IMR-90 (cell line): Measurements from ENCODE around the gene PACS1. TPM values are rescaled to one million over a fixed set of nuclear protein-coding genes. Genes with fewer than 3 reads are reported as not detected.

Experiments used
- ATAC-seq: fragments of 200-7000 bp; cut with Tn5 transposase; 2 replicates; pipeline ENCODE4 v1.9.1; 2020; ENCODE audit warnings: low read depth, mild to moderate bottlenecking, moderate library complexity
- BruUV-seq: library from RNA; stranded (reverse); fragments of 400-500 nt; replicated peaks from 2 replicates; lab custom pipeline; 2021; lab: Mats Ljungman, UMichigan
- CTCF ChIA-PET: fragments of 300-600 bp; formaldehyde crosslinking; extraction: SDS; loops from one replicate; lab custom pipeline; 2021; ENCODE audit warnings: antibody characterized with exemption; lab: Yijun Ruan, JAX
- POLR2A ChIA-PET: fragments of 300-600 bp; sonication (Branson Sonifier 250); formaldehyde crosslinking; loops from one replicate; lab custom pipeline; 2022; ENCODE audit warnings: antibody characterized with exemption; ENCODE audit not compliant: unreplicated experiment; lab: Charles Lee
- DNase-seq: peaks from one replicate; pipeline ENCODE4 v3.0.0; 2013
- H2AFZ ChIP-seq: replicated peaks from 2 replicates; pipeline ENCODE3; 2013; ENCODE audit warnings: low read length, mild to moderate bottlenecking; ENCODE audit not compliant: poor library complexity
- H2AK5ac ChIP-seq: 2 replicates; pipeline ENCODE4 v1.6.1; 2013; ENCODE audit warnings: low read depth, low read length, inconsistent platforms
- H2AK9ac ChIP-seq: replicated peaks from 2 replicates; pipeline ENCODE3; 2013; ENCODE audit warnings: mild to moderate bottlenecking, low read depth, low read length, moderate library complexity; ENCODE audit not compliant: poor library complexity
- H2BK120ac ChIP-seq: 2 replicates; pipeline ENCODE4 v1.6.1; 2013; ENCODE audit warnings: low read depth, low read length, inconsistent platforms
- H2BK15ac ChIP-seq: 3 replicates; pipeline ENCODE4 v1.6.1; 2013; ENCODE audit warnings: low read depth, low read length, inconsistent platforms
- H2BK20ac ChIP-seq: 2 replicates; pipeline ENCODE4 v1.6.1; 2013; ENCODE audit warnings: low read depth, mild to moderate bottlenecking, inconsistent platforms, low read length, moderate library complexity
- H2BK5ac ChIP-seq: 2 replicates; pipeline ENCODE4 v1.6.1; 2013; ENCODE audit warnings: mild to moderate bottlenecking, low read depth, low read length, inconsistent platforms; ENCODE audit not compliant: poor library complexity, severe bottlenecking
- H3K14ac ChIP-seq: replicated peaks from 2 replicates; pipeline ENCODE4 v1.6.1; 2013; ENCODE audit warnings: low read depth, low read length, inconsistent platforms
- H3K18ac ChIP-seq: 2 replicates; pipeline ENCODE4 v1.6.1; 2013; ENCODE audit warnings: low read depth, low read length, control low read depth
- H3K23ac ChIP-seq: 2 replicates; pipeline ENCODE4 v1.6.1; 2013; ENCODE audit warnings: low read depth, low read length, inconsistent platforms
- H3K27ac ChIP-seq: 2 replicates; pipeline ENCODE4 v1.5.1; 2013; ENCODE audit warnings: mild to moderate bottlenecking, control low read depth, low read length; ENCODE audit not compliant: insufficient read depth
- H3K27me3 ChIP-seq: 2 replicates; pipeline ENCODE4 v1.6.1; 2013; ENCODE audit warnings: low read length; ENCODE audit not compliant: control insufficient read depth, insufficient read depth
- H3K36me3 ChIP-seq: 2 replicates; pipeline ENCODE4 v1.6.1; 2013; ENCODE audit warnings: low read length, mixed read lengths; ENCODE audit not compliant: control insufficient read depth, insufficient read depth
- H3K4ac ChIP-seq: 2 replicates; pipeline ENCODE4 v1.6.1; 2013; ENCODE audit warnings: low read depth, low read length, inconsistent platforms
- H3K4me1 ChIP-seq: 2 replicates; pipeline ENCODE4 v1.6.1; 2013; ENCODE audit warnings: low read length, mixed read lengths; ENCODE audit not compliant: control insufficient read depth, insufficient read depth
- H3K4me2 ChIP-seq: 2 replicates; pipeline ENCODE4 v1.6.1; 2013; ENCODE audit warnings: low read depth, mild to moderate bottlenecking, control low read depth, low read length, moderate library complexity
- H3K4me3 ChIP-seq: 2 replicates; pipeline ENCODE4 v1.5.1; 2013; ENCODE audit warnings: low read depth, mild to moderate bottlenecking, control low read depth, low read length, moderate library complexity; ENCODE audit not compliant: insufficient read depth
- H3K56ac ChIP-seq: 2 replicates; pipeline ENCODE4 v1.6.1; 2013; ENCODE audit warnings: low read length, inconsistent platforms; ENCODE audit not compliant: insufficient read depth; ENCODE audit errors: extremely low read depth
- H3K79me1 ChIP-seq, 2 experiments: 2 replicates each; pipeline ENCODE4 v1.6.1; 2013; ENCODE audit warnings: low read length in 2 of 2, inconsistent platforms in 1 of 2, low read depth in 1 of 2
- H3K9ac ChIP-seq: 2 replicates; pipeline ENCODE4 v1.6.1; 2013; ENCODE audit warnings: low read depth, low read length, control low read depth
- H3K9me1 ChIP-seq: 2 replicates; pipeline ENCODE4 v1.6.1; 2013; ENCODE audit warnings: low read length, inconsistent platforms; ENCODE audit not compliant: insufficient read depth
- H3K9me3 ChIP-seq: 2 replicates; pipeline ENCODE4 v1.6.1; 2013; ENCODE audit warnings: low read length; ENCODE audit not compliant: control insufficient read depth, insufficient read depth
- H4K20me1 ChIP-seq: 2 replicates; pipeline ENCODE4 v1.6.1; 2013; ENCODE audit warnings: low read length, inconsistent platforms; ENCODE audit not compliant: insufficient read depth
- H4K5ac ChIP-seq: 2 replicates; pipeline ENCODE4 v1.6.1; 2013; ENCODE audit warnings: mild to moderate bottlenecking, low read depth, low read length, control low read depth
- H4K8ac ChIP-seq, 2 experiments: 2 replicates each; pipeline ENCODE4 v1.6.1; 2013; ENCODE audit warnings: low read depth in 2 of 2, low read length in 2 of 2, control low read depth in 1 of 2, inconsistent platforms in 1 of 2
- H4K91ac ChIP-seq: 2 replicates; pipeline ENCODE4 v1.6.1; 2013; ENCODE audit warnings: low read depth, low read length, inconsistent platforms; ENCODE audit not compliant: insufficient read depth
- FOS ChIP-seq: fragments of 150-350 bp; IDR thresholded peaks from 2 replicates; pipeline ENCODE4 v1.6.1; 2016; ENCODE audit warnings: low read depth, low read length
- MXI1 ChIP-seq: IDR thresholded peaks from 2 replicates; pipeline ENCODE4 v1.6.1; 2012; ENCODE audit warnings: low read depth, mild to moderate bottlenecking, low read length, moderate library complexity, borderline replicate concordance
- RAD21 ChIP-seq: IDR thresholded peaks from 2 replicates; pipeline ENCODE4 v1.6.1; 2012; ENCODE audit warnings: low read length, improper control_type of control experiment
- RCOR1 ChIP-seq: IDR thresholded peaks from 2 replicates; pipeline ENCODE4 v1.6.1; 2012; ENCODE audit warnings: mild to moderate bottlenecking, low read length, improper control_type of control experiment; ENCODE audit not compliant: insufficient replicate concordance
- WGBS, 2 experiments: methylation state at CpG; one replicate each; pipeline versions ENCODE4 v1.1.5 to v1.1.7; 2013; ENCODE audit warnings: missing lambda C conversion rate in 2 of 2; ENCODE audit not compliant: insufficient read length in 1 of 2; ENCODE audit errors: extremely low coverage in 2 of 2; 5-methylcytosine and 5-hydroxymethylcytosine counted together
- dilution Hi-C: fragments of 300-500 bp; cut with HindIII; formaldehyde crosslinking; loops from one replicate; pipeline ENCODE4 v1.14.3; 2018; ENCODE audit warnings: low sequenced_read_pairs; ENCODE audit not compliant: unreplicated experiment
- in situ Hi-C: fragments of 300-500 bp; cut with MboI; formaldehyde crosslinking; loops from 3 replicates; pipeline ENCODE4 v1.14.3; 2019; ENCODE audit warnings: low sequenced_read_pairs, inconsistent platforms, mixed read lengths
- intact Hi-C: fragments of 100-400 bp; cut with micrococcal nuclease; formaldehyde crosslinking; loops from 2 replicates; pipeline ENCODE4 v1.10.0; 2022
- polyA plus RNA-seq, 3 experiments: library from polyadenylated mRNA; depleted of rRNA; stranded (reverse); fragments of >200 nt; gene quantifications; 2 replicates each; pipeline ENCODE4 v1.2.3, GENCODE V29; 2012; ENCODE audit warnings: low replicate concordance in 1 of 3
- total RNA-seq: library from RNA; depleted of rRNA; stranded (reverse); fragments of >200 nt; gene quantifications from 2 replicates; pipeline ENCODE4 v1.2.3, GENCODE V29; 2012

PACS1 gene
- total and polyA plus RNA-seq, 2 of the 4 experiments (the other 2 are of a cell fraction), result 7.3 to 32.0 TPM

DNA sequence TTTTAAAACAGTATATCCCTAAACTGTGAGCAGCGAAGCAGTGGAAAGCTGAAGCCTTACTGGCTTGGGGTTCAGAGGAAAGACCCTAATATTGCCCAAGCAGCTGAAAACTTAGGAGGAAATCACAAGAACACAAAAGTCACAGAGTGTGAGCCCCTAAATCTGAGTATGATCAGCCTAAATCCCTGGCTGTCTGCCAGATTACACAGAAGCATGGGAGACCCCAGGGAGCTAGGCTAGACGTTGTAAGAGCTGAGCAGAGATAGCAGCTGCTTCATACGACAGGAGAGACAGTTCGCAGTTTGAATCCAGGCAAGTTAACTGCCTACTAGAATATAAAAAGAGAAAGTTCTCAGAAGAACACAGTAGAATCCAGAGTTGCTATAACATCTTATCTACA lies 81.2 kb downstream of the PACS1 start:
- no peak overlapping the region for H3K4me3 ChIP-seq
- H3K9me3 ChIP-seq, result peaks cover 3% of the 10 kb centered on the region
- no peak overlapping the region for H3K4me2 ChIP-seq
- WGBS, 2 experiments, result 100% methylated on average over 1 of the region's 4 CpGs; no CpG with 5 or more reads in 1 of the 2 experiments
- dilution Hi-C loops (no loop called here), intact Hi-C loops (no loop called here), in situ Hi-C loops (no loop called here)
- H3K4me1 ChIP-seq, result no peaks in the 10 kb centered on the region; the same call in 1 of the 2 replicates
- POLR2A ChIA-PET, result no interaction called here
- no peaks in the 10 kb centered on the region for H3K27me3 ChIP-seq
- H3K23ac ChIP-seq, result no peak overlapping the region
- no peak overlapping the region for H3K18ac ChIP-seq
- ATAC-seq (no peak), DNase-seq (no peak)
- no peaks in the 10 kb centered on the region for H4K20me1 ChIP-seq
- H3K9ac ChIP-seq, result no peak overlapping the region
- H2BK120ac ChIP-seq, result no peak overlapping the region
- H2BK5ac ChIP-seq, result no peak overlapping the region
- no peaks in the 10 kb centered on the region for H3K9me1 ChIP-seq
- CTCF ChIA-PET, result no interaction called here
- H2AK9ac ChIP-seq, result no peak overlapping the region
- no peak overlapping the region for H3K14ac ChIP-seq
- no peak for TF ChIP-seq RAD21
- TF ChIP-seq MXI1, result no peak
- no peak for TF ChIP-seq RCOR1
- TF ChIP-seq FOS, result no peak
- H2BK15ac ChIP-seq, result no peak overlapping the region
- H3K56ac ChIP-seq, result no peak overlapping the region
- no peak overlapping the region for H4K5ac ChIP-seq
- H2AFZ ChIP-seq, result no peak overlapping the region
- no peak overlapping the region for H2AK5ac ChIP-seq
- no peak overlapping the region for H3K4ac ChIP-seq
- BruUV-seq, result no TSS peak
- no peak overlapping the region for H2BK20ac ChIP-seq
- H4K8ac ChIP-seq, result no peak overlapping the region
- peaks cover 15 to 21% of the 10 kb centered on the region in 2 experiments; a peak in 3 of 4 replicates for H3K79me1 ChIP-seq
- no peak overlapping the region for H3K27ac ChIP-seq
- H4K91ac ChIP-seq, result no peak overlapping the region
- no peaks in the 10 kb centered on the region for H3K36me3 ChIP-seq
